ENCODE results near the gene IQCN.

IQCN gene

DNA sequence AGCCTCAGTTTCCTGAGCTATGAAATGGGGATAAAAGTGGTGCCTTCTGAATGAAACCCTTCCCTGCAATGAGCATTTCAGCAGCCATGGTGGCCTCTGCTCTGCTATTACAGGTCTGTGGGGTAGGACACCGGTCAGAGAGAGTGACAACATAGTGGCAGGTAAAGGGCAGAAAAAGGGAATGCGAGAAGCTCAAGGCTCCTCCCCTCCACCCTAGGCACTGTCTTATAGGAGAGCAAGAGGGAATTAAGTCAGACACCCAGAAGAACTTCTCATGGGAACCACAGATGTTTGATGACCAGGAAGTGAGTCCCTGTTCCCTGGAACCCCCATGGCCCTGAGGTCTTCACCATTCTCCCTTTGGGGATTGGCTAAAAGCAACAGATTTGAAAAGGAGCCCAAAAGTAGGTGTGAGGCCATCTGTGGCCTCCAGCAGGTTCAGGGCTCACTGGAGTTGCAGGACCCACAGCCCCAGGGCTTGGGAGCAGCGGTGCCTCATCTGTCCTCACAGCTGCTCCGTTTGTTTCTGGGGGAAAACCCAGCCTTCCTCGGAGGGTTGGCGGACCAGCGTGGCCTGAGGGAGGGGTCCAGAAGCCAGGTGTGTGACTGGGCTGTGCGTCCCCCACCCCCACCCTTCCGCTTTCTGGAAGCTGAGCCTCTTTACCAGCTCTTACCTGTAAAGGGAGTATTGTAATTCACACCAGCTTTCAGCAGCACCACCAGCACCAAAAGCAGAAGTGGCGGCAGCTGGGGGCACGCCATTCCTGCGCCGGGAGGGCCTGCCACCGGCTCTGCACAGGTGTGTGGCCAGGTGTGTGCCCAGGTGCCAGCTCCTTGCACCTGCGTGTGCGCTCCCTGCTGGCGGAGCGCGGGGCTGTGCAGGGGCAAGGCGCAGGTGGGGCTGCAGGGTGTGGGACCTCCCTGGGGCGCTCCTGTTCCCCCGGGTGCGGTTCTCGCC, 19.4 kb downstream of the IQCN start:
- H3K4me3 ChIP-seq (ENCODE audit: low read depth, low read length), result no peak overlapping the region

DNA sequence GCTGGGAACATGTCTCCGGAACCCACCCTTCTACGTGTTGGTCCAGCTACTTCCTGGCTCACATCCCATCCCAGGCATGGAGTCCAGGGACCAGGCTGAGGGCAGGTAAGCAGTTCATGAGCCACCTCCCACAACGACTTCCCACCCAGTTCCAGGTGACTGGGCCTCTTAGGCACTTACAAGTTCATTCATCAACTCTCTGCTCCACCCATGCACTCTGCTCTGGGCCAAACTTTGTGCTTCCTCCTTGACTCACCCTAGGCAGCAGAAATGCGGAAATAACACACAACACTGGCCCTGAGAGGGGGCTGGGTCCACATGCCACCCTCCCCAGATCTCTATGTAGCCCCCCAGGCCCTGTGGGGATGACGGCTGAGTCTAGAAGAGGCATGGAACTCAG, 20.5 kb downstream of the IQCN start:
- H3K4me3 ChIP-seq (ENCODE audit: low read depth, low read length), result no peak overlapping the region
- TF ChIP-seq, protein P1, sequence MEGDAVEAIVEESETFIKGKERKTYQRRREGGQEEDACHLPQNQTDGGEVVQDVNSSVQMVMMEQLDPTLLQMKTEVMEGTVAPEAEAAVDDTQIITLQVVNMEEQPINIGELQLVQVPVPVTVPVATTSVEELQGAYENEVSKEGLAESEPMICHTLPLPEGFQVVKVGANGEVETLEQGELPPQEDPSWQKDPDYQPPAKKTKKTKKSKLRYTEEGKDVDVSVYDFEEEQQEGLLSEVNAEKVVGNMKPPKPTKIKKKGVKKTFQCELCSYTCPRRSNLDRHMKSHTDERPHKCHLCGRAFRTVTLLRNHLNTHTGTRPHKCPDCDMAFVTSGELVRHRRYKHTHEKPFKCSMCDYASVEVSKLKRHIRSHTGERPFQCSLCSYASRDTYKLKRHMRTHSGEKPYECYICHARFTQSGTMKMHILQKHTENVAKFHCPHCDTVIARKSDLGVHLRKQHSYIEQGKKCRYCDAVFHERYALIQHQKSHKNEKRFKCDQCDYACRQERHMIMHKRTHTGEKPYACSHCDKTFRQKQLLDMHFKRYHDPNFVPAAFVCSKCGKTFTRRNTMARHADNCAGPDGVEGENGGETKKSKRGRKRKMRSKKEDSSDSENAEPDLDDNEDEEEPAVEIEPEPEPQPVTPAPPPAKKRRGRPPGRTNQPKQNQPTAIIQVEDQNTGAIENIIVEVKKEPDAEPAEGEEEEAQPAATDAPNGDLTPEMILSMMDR (IDR thresholded peaks at IDR 0.05; ENCODE audit: low read depth, low read length), result no peak

More for the DNA sequence above, 19.4 kb downstream of the IQCN start:
- TF ChIP-seq, protein P1 (IDR thresholded peaks at IDR 0.05; ENCODE audit: low read depth, low read length), result no peak

DNA sequence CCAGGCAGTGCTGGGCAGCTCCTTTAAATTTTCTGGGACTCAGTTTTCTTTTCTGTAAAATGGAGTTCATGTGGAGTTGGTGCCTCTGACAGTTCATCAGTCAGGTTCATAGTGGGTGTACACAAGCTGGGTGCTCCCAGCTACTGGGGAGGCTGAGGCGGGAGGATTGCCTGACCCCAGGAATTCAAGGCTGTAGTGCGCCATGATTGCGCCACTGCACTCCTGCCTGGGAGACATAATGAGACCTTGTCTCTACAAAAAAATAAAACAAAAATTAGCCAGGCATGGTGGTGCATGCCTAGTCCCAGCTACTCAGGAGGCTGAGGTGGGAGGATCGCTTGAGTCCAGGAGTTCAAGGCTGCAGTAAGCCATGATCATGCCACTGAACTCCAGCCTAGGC, 21.1 kb downstream of the IQCN start:
- TF ChIP-seq, protein P1 (IDR thresholded peaks at IDR 0.05; ENCODE audit: low read depth, low read length), result no peak
- no peak overlapping the region for H3K4me3 ChIP-seq (ENCODE audit: low read depth, low read length)

DNA sequence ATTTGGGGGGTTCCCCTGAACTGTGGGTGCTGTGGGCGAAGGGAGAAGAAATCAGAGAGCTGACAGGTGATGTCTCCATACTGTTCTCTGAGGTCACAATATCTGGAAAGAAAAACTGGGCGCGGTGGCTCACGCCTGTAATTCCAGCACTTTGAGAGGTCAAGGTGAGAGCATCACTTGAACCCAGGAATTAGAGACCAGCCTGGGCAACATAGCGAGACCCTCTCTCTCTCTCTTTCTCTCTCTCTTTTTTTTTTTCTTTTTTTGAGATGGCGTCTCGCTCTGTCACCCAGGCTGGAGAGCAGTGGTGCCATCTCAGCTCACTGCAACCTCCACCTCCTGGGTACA, 21.9 kb downstream of the IQCN start:
- no peak overlapping the region for H3K4me3 ChIP-seq (ENCODE audit: low read depth, low read length)
- TF ChIP-seq, protein P1 (IDR thresholded peaks at IDR 0.05; ENCODE audit: low read depth, low read length), result no peak

DNA sequence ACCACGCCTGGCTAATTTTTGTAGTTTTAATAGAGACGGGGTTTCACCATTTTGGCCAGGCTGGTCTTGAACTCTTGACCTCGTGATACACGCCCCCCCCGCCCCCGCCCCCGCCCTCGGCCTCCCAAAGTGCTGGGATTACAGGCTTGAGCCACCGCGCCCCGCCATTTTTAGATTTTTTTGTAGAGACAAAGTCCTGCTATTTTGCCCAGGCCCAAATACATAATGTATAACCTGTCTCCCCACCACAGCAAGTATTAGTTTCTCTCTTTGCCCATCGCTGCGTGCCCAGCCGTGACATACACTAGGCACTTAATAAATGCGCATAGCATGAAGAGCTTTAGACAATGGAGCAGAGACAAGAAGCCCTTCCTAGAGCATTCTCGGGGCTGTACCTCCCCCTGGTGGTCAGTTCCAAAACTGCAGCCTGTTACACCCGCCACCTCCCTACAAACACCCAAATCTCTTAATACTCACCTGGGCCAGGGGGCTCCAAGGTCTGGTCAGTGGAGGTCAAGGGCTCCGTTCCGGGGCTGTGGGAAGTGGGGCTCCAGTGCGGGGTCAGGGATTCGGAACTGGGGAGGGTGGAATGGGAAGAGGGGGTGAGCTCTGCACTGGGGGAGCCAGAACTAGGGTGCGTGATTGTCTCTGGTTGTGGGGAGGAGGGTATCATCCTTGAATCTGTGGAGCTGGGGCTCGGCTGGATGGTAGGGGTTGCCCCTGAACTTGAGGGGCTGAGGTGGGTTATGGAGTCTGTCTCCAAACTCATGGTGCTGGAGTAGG, 22.5 kb downstream of the IQCN start:
- TF ChIP-seq, protein P1 (IDR thresholded peaks at IDR 0.05; ENCODE audit: low read depth, low read length), result peak; percentile 95
- H3K4me3 ChIP-seq (ENCODE audit: low read depth, low read length), result no peak overlapping the region

DNA sequence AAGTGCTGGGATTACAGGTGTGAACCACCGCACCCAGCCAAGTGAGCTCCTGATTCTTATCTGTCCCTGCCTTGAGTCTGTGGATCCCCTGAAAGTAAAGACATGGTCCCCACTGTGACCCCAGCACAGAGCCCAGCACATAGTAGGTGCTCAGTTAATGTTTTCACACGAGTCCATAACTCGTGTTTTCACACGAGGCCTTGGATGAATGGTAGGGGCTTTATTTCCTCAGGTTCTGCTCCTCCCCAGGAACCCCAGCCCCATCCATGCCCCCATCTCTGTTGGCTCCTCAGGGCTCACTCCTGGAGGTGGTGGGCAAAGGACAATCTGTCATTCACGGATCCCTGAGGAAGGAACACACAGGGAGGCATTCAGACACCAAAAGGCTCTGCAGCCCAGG, 24.4 kb downstream of the IQCN start:
- H3K4me3 ChIP-seq (ENCODE audit: low read depth, low read length), result no peak overlapping the region
- TF ChIP-seq, protein P1 (IDR thresholded peaks at IDR 0.05; ENCODE audit: low read depth, low read length), result no peak

DNA sequence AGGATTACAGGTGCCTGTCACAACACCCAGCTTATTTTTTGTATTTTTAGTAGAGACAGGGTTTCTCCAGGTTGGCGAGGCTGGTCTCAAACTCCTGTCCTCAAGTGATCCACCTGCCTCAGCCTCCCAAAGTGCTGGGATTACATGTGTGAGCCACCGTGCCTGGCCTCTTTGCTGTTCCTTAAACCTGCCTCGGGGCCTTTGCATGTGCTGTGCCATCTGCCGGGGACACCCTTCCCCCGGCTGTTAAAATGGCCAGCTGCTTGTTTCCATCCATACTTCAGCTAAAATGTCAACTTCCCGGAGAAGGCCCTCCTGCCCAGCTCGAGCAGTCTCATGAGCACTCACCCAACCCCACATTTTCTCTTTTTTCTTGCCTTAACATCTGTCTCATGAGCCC, 29.0 kb downstream of the IQCN start:
- TF ChIP-seq, protein P1 (IDR thresholded peaks at IDR 0.05; ENCODE audit: low read depth, low read length), result no peak
- no peak overlapping the region for H3K4me3 ChIP-seq (ENCODE audit: low read depth, low read length)
